ENCODE data around the gene APCDD1.

The APCDD1 gene

GRCh38 chr18:10453806-10454680 lies at the start of gene APCDD1:
Gene APCDD1 (plus strand): TSS chr18:10454635. CDS start chr18:10454982, 347 bp downstream.
- no peak for DNase-seq (ENCODE audit: low read depth in 3 of 3)

GRCh38 chr18:10405014-10405493 lies 49.4 kb upstream of the APCDD1 start:
- no peak for DNase-seq (ENCODE audit: low read depth in 3 of 3)

GRCh38 chr18:10405816-10406663 lies 48.4 kb upstream of the APCDD1 start:
- no peak for DNase-seq (ENCODE audit: low read depth in 3 of 3)

GRCh38 chr18:10408131-10408530 lies 46.3 kb upstream of the APCDD1 start:
- DNase-seq (ENCODE audit: low read depth in 3 of 3), result no peak

GRCh38 chr18:10409041-10409440 lies 45.4 kb upstream of the APCDD1 start:
- no peak for DNase-seq (ENCODE audit: low read depth in 3 of 3)

- no peak for DNase-seq (ENCODE audit: low read depth in 3 of 3)
Observed at GRCh38 chr18:10410472-10411308, 43.7 kb upstream of the APCDD1 start.

GRCh38 chr18:10412933-10413332 lies 41.5 kb upstream of the APCDD1 start:
- no peak for DNase-seq (ENCODE audit: low read depth in 3 of 3)

- DNase-seq (ENCODE audit: low read depth in 3 of 3), result no peak
Observed at GRCh38 chr18:10413722-10414121, 40.7 kb upstream of the APCDD1 start.

GRCh38 chr18:10414293-10414842 lies 40.1 kb upstream of the APCDD1 start:
- DNase-seq (ENCODE audit: low read depth in 3 of 3), result no peak

GRCh38 chr18:10416065-10416464 lies 38.4 kb upstream of the APCDD1 start:
- DNase-seq (ENCODE audit: low read depth in 3 of 3), result no peak

GRCh38 chr18:10417191-10417590 lies 37.2 kb upstream of the APCDD1 start:
- DNase-seq (ENCODE audit: low read depth in 3 of 3), result no peak

- no peak for DNase-seq (ENCODE audit: low read depth in 3 of 3)
Observed at GRCh38 chr18:10417664-10418063, 36.8 kb upstream of the APCDD1 start.

- DNase-seq (ENCODE audit: low read depth in 3 of 3), result no peak
Observed at GRCh38 chr18:10418836-10419235, 35.6 kb upstream of the APCDD1 start.

- no peak for DNase-seq (ENCODE audit: low read depth in 3 of 3)
Observed at GRCh38 chr18:10419420-10420103, 34.9 kb upstream of the APCDD1 start.

GRCh38 chr18:10420561-10421352 lies 33.7 kb upstream of the APCDD1 start:
- DNase-seq (ENCODE audit: low read depth in 3 of 3), result no peak

- no peak for DNase-seq (ENCODE audit: low read depth in 3 of 3)
Observed at GRCh38 chr18:10421859-10422258, 32.6 kb upstream of the APCDD1 start.

GRCh38 chr18:10422731-10423130 lies 31.7 kb upstream of the APCDD1 start:
- DNase-seq (ENCODE audit: low read depth in 3 of 3), result no peak

GRCh38 chr18:10424585-10425307 lies 29.7 kb upstream of the APCDD1 start:
- no peak for DNase-seq (ENCODE audit: low read depth in 3 of 3)

- DNase-seq (ENCODE audit: low read depth in 3 of 3), result no peak
Observed at GRCh38 chr18:10430677-10431076, 23.8 kb upstream of the APCDD1 start.
